ENCODE data around the gene INHBE.

Gene INHBE

GRCh38 chr12:57487597-57488401 is 32.7 kb downstream of the INHBE start, which contains the start of gene MARS1:
MARS1 (plus strand) TSS chr12:57488068; CDS start chr12:57488091, 23 bp downstream.
- TF ChIP-seq CTCF (IDR thresholded peaks at IDR 0.05) = peak; percentile 38; the same call in 1 of the 2 replicates

DNA sequence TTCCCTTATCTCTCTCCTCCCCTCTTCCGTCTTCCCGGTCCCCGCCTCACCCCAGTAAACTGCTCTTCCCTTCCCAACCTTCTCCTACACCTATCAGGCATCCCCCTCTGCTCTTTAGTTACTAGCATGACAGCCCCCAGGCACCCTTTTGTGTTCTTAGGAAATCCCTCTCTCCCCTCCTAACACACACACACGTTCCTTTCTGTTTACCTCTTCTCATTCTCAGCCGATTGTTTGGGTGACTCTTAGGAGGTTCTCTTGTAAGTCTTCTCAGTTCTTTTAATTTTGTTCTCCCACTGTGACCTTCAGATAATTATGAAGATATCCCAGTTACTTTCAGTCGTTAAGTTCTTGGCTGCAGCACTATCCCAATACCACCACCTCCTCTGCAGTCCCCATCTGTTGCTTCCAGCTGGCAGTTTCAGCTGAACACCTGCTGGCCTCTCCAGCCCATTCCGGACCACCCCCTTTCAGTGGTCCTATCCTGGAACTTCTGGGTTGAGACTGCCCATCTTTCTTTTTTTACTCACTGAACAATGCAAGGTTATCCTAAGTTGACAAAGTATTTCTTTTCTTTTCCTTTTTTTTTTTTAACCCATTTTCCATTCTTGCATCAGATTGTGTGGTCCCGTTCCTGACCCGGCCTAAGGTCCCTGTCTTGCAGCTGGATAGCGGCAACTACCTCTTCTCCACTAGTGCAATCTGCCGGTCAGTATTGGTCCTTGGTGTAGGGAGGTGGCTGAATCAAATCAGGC is 33.5 kb downstream of the INHBE start:
- TF ChIP-seq CTCF (IDR thresholded peaks at IDR 0.05) = no peak

- TF ChIP-seq CTCF (IDR thresholded peaks at IDR 0.05) = no peak
These were observed 34.1 kb downstream of the INHBE start for GRCh38 chr12:57489157-57489641.

GRCh38 chr12:57490126-57490525 is 35.0 kb downstream of the INHBE start:
- TF ChIP-seq CTCF (IDR thresholded peaks at IDR 0.05) = no peak

DNA sequence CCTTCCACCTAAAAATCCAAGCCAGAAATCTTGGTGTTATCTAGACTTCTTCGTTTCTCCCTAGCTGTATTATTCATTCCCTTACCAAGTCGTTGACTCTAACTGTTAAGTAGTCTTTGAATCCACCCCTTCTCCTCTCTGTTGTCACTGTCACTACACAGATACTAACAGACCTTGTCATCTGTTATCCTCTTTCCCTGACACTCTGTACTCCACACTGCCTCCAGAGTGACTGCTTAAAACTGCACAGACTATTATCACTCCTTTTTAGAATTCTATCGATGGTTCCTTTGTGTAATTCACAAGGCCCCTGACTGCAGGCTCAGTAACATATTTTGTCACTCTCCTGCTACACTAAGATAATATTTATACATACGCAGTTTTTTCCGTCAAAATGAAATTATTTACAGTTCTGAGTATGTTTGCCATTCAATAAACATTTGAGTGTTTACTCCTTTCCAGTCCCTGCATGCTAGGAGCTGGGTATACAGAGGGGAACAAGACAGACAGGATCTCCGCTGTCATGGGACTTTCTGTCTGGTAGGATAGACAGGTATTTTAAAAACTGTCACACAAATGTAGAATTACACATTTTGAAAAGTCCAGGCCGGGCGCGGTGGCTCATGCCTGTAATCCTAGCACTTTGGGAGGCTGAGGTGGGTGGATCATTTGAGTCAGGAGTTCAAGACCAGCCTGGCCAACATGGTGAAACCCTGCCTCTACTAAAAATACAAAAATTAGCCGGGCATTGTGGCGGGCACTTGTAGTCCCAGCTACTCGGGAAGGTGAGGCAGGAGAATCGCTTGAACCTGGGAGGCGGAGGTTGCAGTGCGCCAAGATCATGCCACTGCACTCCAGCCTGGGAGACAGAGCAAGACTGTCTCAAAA is 36.5 kb downstream of the INHBE start:
- peak; percentile 27; the same call in 1 of the 2 replicates for TF ChIP-seq CTCF (IDR thresholded peaks at IDR 0.05)

DNA sequence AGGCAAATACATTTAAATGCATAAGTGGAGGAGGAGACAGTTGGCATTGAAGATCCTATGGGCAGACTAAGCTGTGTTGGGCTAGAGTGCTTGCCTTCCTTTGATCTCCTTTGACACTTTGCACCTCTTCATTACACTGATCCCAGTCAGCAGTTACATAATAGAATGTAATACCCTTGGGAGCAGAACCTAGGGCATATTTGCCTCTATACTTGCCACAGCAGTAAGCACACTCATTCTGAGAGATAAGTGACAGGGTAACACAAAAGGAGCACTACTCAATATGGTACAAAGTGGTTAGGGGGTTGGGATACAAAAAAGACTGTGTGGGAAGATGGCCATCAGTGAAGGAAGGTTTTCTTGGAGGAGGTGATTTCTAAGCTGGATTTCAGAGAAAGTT is 41.7 kb downstream of the INHBE start:
- TF ChIP-seq CTCF (IDR thresholded peaks at IDR 0.05) = no peak

Measured in LNCAP (cell line).